SW480 (cell line): ENCODE data around the gene C1QTNF1.
"Not testable (repeated sequence)": the region's sequence is repeated elsewhere in the genome, so short reads cannot be mapped to it uniquely, and the experiment has no call there.

Experiments used
- DNase-seq: peaks from one replicate; pipeline ENCODE4 v3.0.0-alpha.2; 2016; ENCODE audit warnings: low spot score

C1QTNF1 gene

DNA sequence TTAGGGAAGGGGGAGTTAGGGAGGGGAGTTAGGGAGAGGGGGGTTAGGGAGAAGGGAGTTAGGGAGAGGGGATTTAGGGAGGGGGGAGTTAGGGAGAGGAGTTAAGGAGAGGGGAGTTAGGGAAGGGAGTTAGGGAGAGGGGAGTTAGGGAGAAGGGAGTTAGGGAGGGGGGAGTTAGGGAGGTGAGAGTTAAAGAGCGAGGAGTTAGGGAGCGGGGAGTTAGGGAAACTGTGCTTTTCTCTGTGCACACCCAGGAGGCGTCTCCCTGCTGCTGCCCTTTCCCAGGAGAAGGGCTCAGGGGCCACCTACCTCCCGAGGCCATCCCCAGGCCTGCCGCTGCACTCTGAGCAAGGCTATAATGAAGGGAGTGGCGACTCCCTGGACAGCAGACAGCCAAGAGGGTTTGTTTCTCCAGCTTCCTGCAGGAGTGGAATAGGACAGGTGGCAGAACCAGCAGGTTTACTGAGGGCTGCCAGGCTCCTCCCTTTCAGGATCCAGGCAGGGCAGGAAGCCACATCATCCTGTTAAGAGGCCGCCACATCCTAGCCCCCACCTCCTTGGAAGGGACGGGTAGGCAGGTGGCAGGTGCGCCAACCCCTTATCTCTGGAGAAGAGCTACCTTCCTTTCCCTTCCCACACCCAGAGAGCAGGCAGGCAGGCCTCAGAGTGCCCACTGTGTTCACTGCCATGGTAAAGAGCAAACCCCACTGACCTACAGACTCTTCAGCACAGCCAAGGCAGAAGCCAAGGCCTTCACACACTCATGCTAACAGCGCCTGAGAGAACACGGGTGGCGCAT is 18.7 kb upstream of the C1QTNF1 start:
- DNase-seq: peak; percentile 62

DNA sequence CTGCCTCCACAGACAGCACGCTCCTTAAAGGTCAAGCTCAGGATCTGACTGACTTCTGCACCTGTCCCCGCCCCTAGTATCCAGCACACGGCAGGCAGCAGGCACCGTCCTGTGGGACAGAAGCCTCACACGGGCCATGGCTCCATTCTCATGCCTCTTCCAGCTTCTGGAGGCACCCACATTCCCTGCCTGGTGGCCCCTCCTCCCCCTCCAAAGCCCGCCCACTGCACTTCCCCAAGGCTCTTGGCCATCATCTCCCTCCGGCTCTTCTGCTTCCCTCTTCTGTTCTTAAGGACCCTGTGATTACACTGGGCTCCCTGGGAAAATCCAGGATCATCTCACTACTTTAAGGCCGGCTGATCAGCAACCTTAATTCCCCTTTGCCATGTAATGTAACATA is 17.9 kb upstream of the C1QTNF1 start:
- no peak for DNase-seq

- DNase-seq: no peak
These were observed 17.0 kb upstream of the C1QTNF1 start for GRCh38 chr17:79006794-79007503.

GRCh38 chr17:79007504-79008381 is 16.2 kb upstream of the C1QTNF1 start:
- DNase-seq: no peak

- no peak for DNase-seq
These were observed 15.1 kb upstream of the C1QTNF1 start for GRCh38 chr17:79008666-79009387.

GRCh38 chr17:79009397-79010303 is 14.3 kb upstream of the C1QTNF1 start, which contains the start of gene CANT1:
Gene CANT1 (minus strand): TSS chr17:79009764. CDS start chr17:78997622, 12,142 bp downstream.
- DNase-seq: peak; percentile 66

DNA sequence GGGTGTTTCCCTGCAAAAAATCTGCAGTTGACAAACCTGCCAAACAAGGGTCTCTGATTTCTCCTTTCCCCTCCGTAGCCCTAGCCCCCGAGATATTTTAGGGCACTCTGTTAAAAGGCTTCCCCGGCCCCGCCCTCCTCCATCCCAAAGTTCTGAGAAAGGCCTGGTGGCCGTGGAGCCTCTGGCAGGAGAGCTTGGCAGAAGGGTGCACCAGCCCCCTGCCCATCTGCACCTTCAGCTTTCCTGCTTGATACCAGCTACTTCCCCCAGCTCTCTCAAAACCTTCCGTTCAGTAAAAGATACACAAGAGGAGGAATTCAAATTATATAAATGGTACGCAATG is 13.7 kb upstream of the C1QTNF1 start:
- no peak for DNase-seq

GRCh38 chr17:79011451-79012147 is 12.4 kb upstream of the C1QTNF1 start:
- DNase-seq: no peak

DNA sequence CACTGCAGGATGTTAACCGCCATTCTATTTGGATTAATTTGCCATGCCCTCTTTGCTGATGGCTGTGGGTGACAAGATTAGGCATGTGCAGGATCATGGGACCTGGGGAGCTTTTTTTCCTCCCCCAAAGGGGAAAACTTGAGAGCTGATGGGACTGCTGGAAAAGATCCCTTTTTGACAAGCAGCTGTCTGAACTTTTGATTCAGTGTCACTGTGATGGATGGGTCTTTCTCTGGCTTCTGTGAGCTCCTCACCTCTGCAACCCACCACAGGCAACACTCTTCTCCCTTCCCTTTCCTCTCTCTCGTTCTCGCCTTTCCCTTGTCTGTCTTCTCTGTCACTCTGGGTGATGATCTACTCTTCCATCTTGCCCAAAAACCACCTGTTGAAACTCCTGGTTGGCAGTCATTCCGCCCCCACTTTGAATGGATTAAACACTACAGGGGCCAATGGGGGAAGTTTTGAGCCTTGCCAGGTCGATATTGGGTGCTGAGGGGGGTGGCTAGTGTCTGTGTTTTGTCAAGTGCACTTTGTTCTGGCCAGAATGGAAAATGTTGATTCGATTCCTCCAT is 11.3 kb upstream of the C1QTNF1 start:
- DNase-seq: no peak

DNA sequence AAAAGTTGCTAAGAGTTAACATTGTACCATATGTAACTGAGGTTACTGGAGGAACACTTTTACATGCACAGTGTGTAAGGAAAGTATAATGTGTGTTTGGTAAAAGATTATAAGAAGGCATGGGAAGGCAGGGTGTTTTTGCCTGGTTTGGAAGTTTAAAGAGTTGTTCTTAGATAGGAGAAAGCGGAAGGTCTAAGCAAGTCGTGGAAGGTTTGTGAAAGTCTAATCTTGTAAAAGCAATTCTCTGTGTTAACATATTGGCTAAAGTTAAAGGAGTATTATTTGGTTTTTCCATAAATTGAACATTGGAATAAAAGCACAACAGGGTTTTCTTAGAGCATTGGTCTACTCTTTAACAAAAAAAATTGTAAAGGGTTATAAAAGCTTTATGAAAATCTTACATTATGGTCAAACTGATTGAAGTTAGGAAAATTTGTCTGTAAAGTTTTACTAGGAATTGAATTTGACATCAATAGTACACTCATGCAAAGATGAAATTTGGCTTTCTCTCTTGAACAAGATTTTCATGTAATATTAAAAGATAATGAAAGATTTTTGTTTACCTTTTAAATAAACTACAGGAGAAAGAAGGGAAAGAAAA is 9.7 kb upstream of the C1QTNF1 start:
- no peak for DNase-seq

- DNase-seq: no peak
These were observed 6.2 kb upstream of the C1QTNF1 start for GRCh38 chr17:79017546-79018369.

DNA sequence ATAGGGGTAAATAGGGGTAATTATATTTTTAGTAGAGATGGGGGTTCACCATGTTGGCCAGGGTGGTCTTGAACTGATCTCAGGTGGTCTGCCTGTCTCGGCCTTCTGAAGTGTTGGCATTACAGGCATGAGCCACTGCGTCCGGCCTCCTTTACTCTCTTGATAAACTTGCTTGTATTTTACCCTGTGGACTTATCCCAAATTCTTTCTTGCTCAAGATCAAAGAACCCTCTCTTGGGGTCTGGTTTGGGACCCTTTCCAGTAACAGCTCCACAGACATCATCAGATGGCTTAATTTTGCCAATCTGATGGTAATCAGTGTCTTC is 5.6 kb upstream of the C1QTNF1 start:
- no peak for DNase-seq

- DNase-seq: no peak
These were observed 4.7 kb upstream of the C1QTNF1 start for GRCh38 chr17:79019261-79019631.

DNA sequence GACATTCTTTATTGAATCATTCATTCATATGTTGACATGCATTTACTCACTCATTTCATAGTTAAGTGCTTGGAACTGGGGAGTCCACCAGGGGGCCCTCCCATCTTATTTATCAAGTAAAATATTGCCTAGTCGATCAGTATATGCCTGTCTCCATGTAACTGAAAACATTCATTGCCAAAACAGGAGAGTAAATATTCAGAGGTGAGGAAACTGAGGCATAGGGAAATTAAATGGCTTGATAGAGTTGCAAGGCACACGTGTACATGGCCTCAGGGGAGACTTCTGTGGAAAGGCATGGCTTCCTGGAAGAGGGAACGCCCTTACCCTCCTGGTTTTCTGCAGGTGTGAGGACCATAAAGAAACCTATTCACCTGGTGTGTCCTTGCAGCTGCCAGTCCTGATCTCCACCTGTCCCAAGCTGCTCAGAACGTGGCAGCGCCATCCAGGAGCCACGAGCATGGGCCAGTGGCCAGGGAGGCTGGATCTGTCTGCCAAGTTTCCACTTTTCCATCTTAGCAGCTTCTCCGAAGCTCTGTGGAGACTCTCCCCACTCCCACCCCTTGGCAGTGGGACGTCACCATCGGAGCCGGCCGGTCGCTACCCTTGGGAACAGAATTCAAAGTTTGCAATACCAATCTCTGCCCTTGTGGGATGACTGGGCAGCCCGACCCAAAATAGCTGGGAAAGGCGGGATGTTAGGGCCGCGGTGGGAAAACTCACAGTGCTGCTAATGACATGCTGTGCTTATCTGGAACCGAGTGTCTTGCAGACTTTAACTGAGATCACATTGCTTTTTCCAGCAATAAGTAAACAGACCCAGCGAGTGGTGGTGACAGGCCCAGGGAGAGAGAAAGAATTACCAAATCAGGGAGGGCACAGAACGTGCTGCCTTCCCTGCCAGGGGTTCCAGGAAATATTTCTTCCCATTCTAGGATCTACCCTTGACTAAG is 4.1 kb upstream of the C1QTNF1 start:
- peak; percentile 80 for DNase-seq

GRCh38 chr17:79020631-79021301 is 3.2 kb upstream of the C1QTNF1 start:
- DNase-seq: no peak

DNA sequence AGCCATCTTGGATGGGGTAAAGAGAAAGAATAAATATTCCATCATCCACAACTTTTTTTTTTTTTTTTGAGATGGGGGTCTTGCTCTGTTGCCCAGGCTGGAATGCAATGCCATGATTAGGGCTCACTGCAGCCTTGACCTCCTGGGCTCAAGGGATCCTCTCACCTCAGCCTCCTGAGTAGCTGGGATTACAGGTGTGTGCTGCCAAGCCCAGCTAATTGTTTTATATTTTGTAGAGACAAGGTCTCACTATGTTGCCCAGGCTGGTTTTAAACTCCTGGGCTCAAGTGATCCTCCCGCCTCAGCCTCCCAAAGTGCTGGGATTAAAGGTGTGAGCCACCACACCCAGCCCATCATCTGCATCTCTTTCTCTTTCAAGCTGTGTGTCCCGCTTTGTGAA is 2.0 kb upstream of the C1QTNF1 start:
- not testable (repeated sequence) for DNase-seq

DNA sequence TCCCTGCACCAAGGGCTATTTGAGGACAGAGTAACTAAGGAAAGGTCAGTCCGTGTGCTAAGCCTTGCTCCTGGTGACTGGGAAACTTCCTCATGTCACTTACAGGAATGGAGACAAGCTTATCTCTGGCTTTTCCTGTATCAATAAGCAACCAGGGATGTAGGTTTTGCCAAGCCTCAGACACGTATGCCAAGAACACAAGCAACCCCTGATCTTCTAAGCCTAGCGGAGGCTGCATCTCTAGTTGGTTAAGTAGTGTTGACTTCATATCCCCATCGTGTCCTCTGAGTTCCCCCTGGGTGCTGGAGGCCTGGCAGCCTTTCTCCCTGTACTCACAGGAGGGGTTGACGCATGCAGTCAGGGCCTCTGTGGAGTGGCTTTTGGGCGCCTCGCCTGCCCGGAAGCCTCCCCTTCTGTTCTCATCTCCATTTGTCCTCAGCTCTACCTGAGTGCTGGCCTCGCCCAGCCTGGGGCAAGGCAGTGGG is 1.4 kb upstream of the C1QTNF1 start:
- DNase-seq: no peak
